Peyer's patch (tissue), 4 donors: ENCODE data around the gene SYTL2. TPM values are rescaled to one million over a fixed set of nuclear protein-coding genes. Genes with fewer than 3 reads are reported as not detected.
"Not testable (repeated sequence)": the region's sequence is repeated elsewhere in the genome, so short reads cannot be mapped to it uniquely, and the experiment has no call there.

ENCODE experiments used
- DNase-seq, 3 donors: peaks; one replicate each; pipeline ENCODE4 v3.0.0-alpha.2; 2017 to 2019
- H3K27ac ChIP-seq, 4 donors: fragments of 200-600 bp; sonication (generic); one replicate each; pipeline ENCODE4 v1.5.1; 2016 to 2019
- H3K27me3 ChIP-seq, 2 donors: fragments of 200-600 bp; sonication (generic); one replicate each; pipeline ENCODE4 v1.5.1; 2019
- H3K36me3 ChIP-seq, 3 donors: fragments of 200-600 bp; sonication (generic); one replicate each; pipeline ENCODE4 v1.5.1; 2016 to 2019
- H3K4me1 ChIP-seq, 4 donors: fragments of 200-600 bp; sonication (generic); one replicate each; pipeline ENCODE4 v1.5.1; 2016 to 2019
- H3K4me3 ChIP-seq, 4 donors: fragments of 200-600 bp; sonication (generic); 1 replicate in 3 of 4; 2 replicates in 1 of 4; pipeline ENCODE4 v1.5.1; 2016 to 2019; ENCODE audit warnings: mild to moderate bottlenecking in 1 of 4
- H3K9me3 ChIP-seq, 4 donors: fragments of 200-600 bp; sonication (generic); one replicate each; pipeline ENCODE4 v1.5.1; 2016 to 2019; ENCODE audit warnings: mild to moderate bottlenecking in 1 of 4
- CTCF ChIP-seq, 6 experiments: fragments of 450-650 bp in 4 of 6; fragments of 200-600 bp in 2 of 6; sonication (generic) in 1 of 6; IDR thresholded peaks; one replicate each; pipeline ENCODE4 v1.5.1; 2017 to 2019; ENCODE audit warnings: antibody characterized with exemption in 6 of 6, mild to moderate bottlenecking in 3 of 6, moderate library complexity in 1 of 6
- POLR2A ChIP-seq, 2 donors: fragments of 450-650 bp; IDR thresholded peaks; one replicate each; pipeline ENCODE4 v1.5.1; 2017; ENCODE audit warnings: antibody characterized with exemption in 2 of 2, mild to moderate bottlenecking in 2 of 2, moderate library complexity in 2 of 2
- total RNA-seq, 4 donors: library from RNA; depleted of rRNA; stranded (reverse); fragments of >200 nt; gene quantifications; one replicate each; pipeline ENCODE4 v1.1.0, GENCODE V29; 2016

The SYTL2 gene
- total RNA-seq, 4 donors from 2014 or later = 96.6 to 211 (median 125) TPM

- H3K27me3 ChIP-seq = no peaks in the 10 kb centered on the region
- peaks cover 0 to 14% (median 0%) of the 10 kb centered on the region in 4 donors for H3K4me1 ChIP-seq
- no peaks in the 10 kb centered on the region for H3K36me3 ChIP-seq
- H3K27ac ChIP-seq = peak overlapping the region in 3 of 4 donors; percentile 34 to 63 (median 34)
- H3K4me3 ChIP-seq = peak overlapping the region; percentile 48 to 53 (median 50)
- peak; percentile 51 to 68 (median 60) for DNase-seq
- no peak for TF ChIP-seq CTCF (IDR thresholded peaks at IDR 0.05)
- TF ChIP-seq POLR2A (IDR thresholded peaks at IDR 0.05) = no peak
- no peaks in the 10 kb centered on the region for H3K9me3 ChIP-seq
Observed at GRCh38 chr11:85682330-85683305, 128.3 kb downstream of the SYTL2 start.

GRCh38 chr11:85680897-85681296, 130.0 kb downstream of the SYTL2 start:
- Histone ChIP-seq H3K27ac (no peak overlapping the region), H3K4me1 (peaks cover 0 to 14% (median 0%) of the 10 kb centered on the region in 4 donors), H3K9me3 (no peaks in the 10 kb centered on the region), H3K4me3 (no peak overlapping the region), H3K27me3 (no peaks in the 10 kb centered on the region), H3K36me3 (no peaks in the 10 kb centered on the region)
- TF ChIP-seq CTCF (IDR thresholded peaks at IDR 0.05) = no peak
- TF ChIP-seq POLR2A (IDR thresholded peaks at IDR 0.05) = no peak
- DNase-seq = no peak

DNA sequence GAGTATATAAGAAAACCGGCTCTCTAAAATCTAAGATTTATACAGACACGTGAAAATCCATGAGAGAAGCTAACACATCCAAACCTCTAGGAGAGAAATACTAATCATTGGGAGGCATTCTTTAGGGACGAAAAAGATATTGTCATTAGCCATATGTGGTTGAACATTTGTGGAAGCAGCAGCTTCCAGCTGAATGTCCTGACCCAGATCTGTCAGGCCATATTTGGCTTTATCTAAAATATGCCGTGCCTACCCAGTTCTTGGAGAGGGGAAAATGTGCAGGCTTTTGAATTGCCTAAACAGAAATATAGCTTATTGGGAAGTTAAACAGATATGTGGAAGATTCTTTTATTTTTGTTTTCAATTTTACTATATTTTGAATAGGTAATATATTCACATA, 131.4 kb downstream of the SYTL2 start:
- Histone ChIP-seq H3K27ac (no peak overlapping the region), H3K36me3 (no peaks in the 10 kb centered on the region), H3K4me3 (no peak overlapping the region), H3K9me3 (no peaks in the 10 kb centered on the region), H3K4me1 (peaks cover 0 to 5% (median 0%) of the 10 kb centered on the region in 4 donors), H3K27me3 (no peaks in the 10 kb centered on the region)
- DNase-seq = no peak
- TF ChIP-seq CTCF (IDR thresholded peaks at IDR 0.05) (no peak), POLR2A (IDR thresholded peaks at IDR 0.05) (no peak)

DNA sequence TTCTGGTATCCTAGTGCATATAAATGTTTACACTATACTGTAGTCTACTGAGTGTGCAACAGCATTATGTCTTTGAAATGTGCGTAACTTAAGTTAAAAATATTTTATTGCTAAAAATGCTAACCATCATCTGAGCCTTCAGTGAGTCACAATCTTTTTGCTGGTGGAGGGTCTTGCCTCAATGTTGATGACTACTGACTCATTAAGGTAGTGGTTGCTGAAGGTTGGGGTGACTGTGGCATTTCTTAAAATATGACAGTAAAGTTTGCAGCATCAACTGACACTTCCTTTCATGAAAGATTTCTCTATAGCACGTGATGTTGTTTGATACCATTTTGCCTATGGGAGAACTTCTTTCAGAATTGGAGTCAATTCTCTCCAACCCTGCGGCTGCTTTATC, 137.5 kb downstream of the SYTL2 start:
- TF ChIP-seq POLR2A (IDR thresholded peaks at IDR 0.05) = no peak
- no peak for TF ChIP-seq CTCF (IDR thresholded peaks at IDR 0.05)
- DNase-seq = no peak
- H3K4me3 ChIP-seq = no peak overlapping the region

GRCh38 chr11:85672105-85672902, 138.6 kb downstream of the SYTL2 start:
- H3K36me3 ChIP-seq = no peaks in the 10 kb centered on the region
- no peak for TF ChIP-seq CTCF (IDR thresholded peaks at IDR 0.05)
- TF ChIP-seq POLR2A (IDR thresholded peaks at IDR 0.05) = no peak
- no peaks in the 10 kb centered on the region for H3K9me3 ChIP-seq
- no peak overlapping the region for H3K27ac ChIP-seq
- no peaks in the 10 kb centered on the region for H3K27me3 ChIP-seq
- H3K4me1 ChIP-seq = no peaks in the 10 kb centered on the region
- H3K4me3 ChIP-seq = no peak overlapping the region
- DNase-seq = no peak

More for the DNA sequence above, 137.5 kb downstream of the SYTL2 start:
- H3K4me1 ChIP-seq = no peaks in the 10 kb centered on the region
- no peaks in the 10 kb centered on the region for H3K9me3 ChIP-seq
- H3K36me3 ChIP-seq = no peaks in the 10 kb centered on the region
- H3K27me3 ChIP-seq = no peaks in the 10 kb centered on the region
- no peak overlapping the region for H3K27ac ChIP-seq

- H3K4me3 ChIP-seq, H3K36me3 ChIP-seq, H3K27me3 ChIP-seq, H3K9me3 ChIP-seq, H3K4me1 ChIP-seq, H3K27ac ChIP-seq: not testable (repeated sequence)
- DNase-seq = peak in 1 of 3 donors; percentile 40
Observed at GRCh38 chr11:85670949-85671663, 139.8 kb downstream of the SYTL2 start.
